ENCODE data around the gene PHF21A. TPM values are rescaled to one million over a fixed set of nuclear protein-coding genes. Genes with fewer than 3 reads are reported as not detected.

PHF21A gene
- total RNA-seq, 4 donors from 2014 or later, result 12.1 to 83.3 (median 29.3) TPM

DNA sequence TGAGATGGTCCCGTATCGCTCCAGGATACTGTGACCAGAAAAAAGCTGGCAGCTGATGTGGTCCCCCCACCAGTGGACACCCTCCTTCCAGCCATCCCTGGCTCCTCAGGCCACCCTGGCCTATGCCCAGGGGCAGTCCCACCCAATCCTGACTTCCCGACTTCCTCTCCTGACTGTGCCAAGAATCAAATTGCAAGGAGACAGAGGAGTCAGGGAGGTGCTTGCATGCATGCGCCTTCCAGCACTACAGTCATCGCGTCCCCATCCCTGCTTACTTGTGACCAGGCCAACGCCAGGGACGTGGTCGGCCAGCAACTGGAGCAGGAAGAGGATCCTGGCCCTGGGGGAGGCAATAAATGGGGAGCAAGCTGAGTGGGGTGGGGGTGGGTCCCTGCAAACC, 210.6 kb downstream of the PHF21A start:
- H3K27ac ChIP-seq, result no peak overlapping the region
- no peak for TF ChIP-seq POLR2A (IDR thresholded peaks at IDR 0.05)
- TF ChIP-seq, protein P1, sequence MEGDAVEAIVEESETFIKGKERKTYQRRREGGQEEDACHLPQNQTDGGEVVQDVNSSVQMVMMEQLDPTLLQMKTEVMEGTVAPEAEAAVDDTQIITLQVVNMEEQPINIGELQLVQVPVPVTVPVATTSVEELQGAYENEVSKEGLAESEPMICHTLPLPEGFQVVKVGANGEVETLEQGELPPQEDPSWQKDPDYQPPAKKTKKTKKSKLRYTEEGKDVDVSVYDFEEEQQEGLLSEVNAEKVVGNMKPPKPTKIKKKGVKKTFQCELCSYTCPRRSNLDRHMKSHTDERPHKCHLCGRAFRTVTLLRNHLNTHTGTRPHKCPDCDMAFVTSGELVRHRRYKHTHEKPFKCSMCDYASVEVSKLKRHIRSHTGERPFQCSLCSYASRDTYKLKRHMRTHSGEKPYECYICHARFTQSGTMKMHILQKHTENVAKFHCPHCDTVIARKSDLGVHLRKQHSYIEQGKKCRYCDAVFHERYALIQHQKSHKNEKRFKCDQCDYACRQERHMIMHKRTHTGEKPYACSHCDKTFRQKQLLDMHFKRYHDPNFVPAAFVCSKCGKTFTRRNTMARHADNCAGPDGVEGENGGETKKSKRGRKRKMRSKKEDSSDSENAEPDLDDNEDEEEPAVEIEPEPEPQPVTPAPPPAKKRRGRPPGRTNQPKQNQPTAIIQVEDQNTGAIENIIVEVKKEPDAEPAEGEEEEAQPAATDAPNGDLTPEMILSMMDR (IDR thresholded peaks at IDR 0.05), result no peak
- no peak for DNase-seq
- no peaks in the 10 kb centered on the region for H3K4me1 ChIP-seq
- intact Hi-C loops (cut with DNase I; ENCODE audit: low total_unique reads), result no loop called here
- no peaks in the 10 kb centered on the region for H3K36me3 ChIP-seq
- no peaks in the 10 kb centered on the region for H3K9me3 ChIP-seq
- H3K4me3 ChIP-seq, result no peak overlapping the region
- no peaks in the 10 kb centered on the region for H3K27me3 ChIP-seq

DNA sequence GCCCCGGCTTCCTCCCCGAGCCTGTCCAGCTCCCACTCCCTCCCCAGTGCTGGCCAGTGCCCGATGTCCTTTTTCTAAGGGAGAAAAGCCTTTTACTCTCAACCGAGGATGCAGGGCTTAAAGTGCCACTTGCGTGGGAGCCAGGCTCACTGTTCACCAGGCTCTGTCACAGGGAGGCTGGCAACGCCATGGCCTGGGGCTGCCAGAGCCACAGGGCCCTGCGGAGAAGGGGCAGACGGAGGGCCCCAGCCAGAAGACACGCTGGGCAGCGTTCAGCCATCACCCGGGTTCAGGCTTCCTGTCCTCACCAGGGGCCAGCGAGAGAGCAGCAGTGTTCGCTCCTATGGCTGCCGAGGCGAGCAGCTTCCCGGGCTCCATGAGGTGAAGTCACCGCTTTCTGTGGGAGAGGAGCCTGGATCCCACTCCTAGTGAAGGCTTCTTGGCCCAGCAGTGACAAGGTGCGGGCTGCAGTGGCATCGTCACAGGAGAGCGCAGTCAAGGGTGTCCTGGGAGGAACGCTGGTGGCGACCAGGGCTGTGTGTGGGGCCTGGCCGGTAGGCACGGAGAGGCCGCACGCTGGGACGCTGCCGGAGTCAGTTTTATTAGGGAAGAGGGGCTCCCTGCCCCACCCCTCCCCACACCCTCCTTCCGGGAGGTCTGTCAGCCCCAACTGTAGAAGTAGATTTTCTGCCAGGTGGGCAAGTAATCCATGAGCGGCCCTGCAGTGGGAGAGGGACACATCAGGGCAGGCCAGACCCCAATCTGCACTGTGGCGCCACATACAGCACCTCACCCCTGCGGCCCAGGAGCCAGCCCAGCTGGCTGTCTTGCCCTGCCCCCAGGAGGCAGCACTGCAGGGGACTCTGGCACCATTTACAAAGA, 211.4 kb downstream of the PHF21A start:
- Histone ChIP-seq H3K4me3 (no peak overlapping the region), H3K36me3 (no peaks in the 10 kb centered on the region), H3K27ac (no peak overlapping the region), H3K4me1 (no peaks in the 10 kb centered on the region), H3K27me3 (no peaks in the 10 kb centered on the region), H3K9me3 (no peaks in the 10 kb centered on the region)
- TF ChIP-seq, protein P1 (IDR thresholded peaks at IDR 0.05), result no peak
- TF ChIP-seq POLR2A (IDR thresholded peaks at IDR 0.05), result no peak
- DNase-seq, result no peak
- intact Hi-C loops (cut with DNase I; ENCODE audit: low total_unique reads), result no loop called here

DNA sequence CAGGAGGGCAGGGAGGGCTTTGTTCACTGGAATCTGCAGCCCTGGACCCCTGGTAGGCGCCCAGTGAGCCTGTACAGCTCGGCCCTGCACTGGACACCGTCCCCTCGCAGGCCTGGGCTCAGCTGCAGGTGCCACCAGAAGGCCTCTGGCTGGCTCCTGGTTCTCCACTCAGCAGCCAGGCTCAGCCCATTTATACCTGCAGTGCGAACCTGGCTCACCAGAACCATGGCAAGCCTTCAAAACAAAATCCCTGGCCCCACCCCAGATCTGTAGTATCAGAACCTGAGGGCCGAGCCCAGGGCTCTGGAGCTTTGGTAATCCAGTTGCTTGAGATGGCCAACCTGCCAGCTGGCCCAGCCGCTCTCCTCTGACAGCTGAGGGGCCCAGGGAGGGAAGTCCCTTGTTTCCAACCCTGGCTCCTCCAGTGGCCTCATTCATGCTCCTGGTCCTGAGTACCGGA, 213.3 kb downstream of the PHF21A start:
- Histone ChIP-seq H3K9me3 (no peaks in the 10 kb centered on the region), H3K27me3 (no peaks in the 10 kb centered on the region), H3K27ac (no peak overlapping the region), H3K4me1 (no peaks in the 10 kb centered on the region), H3K4me3 (no peak overlapping the region), H3K36me3 (no peaks in the 10 kb centered on the region)
- TF ChIP-seq POLR2A (IDR thresholded peaks at IDR 0.05), result no peak
- TF ChIP-seq, protein P1 (IDR thresholded peaks at IDR 0.05), result no peak
- DNase-seq, result peak in 1 of 2 donors; percentile 47
- intact Hi-C loops (cut with DNase I; ENCODE audit: low total_unique reads), result no loop called here

DNA sequence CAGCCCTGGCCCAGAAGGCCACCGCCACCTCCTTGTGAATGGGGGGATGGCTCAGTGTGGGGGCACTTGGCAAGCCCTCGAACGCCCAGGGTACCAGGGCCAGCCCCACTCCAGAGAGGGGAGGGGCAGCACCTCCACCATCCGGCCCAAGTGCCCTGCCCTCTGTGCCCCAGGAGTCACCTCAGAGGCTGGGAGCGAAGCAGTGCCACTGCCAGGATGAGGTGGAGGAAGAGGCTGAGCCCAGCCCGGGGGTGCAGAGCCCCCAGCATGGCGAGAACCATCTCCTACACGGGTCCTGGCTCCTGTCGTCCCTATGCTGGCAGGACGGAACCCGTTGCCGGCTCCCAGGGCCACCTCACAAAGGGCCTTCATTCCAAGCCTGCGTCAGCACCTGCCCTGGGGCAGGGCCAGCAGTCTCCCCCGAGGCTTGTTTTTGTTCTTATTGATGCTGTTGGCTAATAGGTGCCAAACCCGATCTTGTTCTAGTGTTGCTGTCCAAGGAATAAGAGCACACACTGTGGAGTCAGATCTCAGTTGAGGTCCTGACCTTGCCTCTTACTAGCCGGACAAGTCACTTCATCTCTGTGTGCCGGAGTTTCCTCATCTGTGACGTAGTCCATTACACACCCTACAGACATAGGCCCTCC, 214.2 kb downstream of the PHF21A start, which contains the start of gene FREY1:
TSS of gene FREY1 (minus strand) at position 307 of the 647 bp plus-strand sequence. CDS start at position 281, 26 bp downstream.
- Histone ChIP-seq H3K4me3 (no peak within 1 kb of the TSS), H3K9me3 (no peaks in the 10 kb centered on the region), H3K36me3 (no peaks in the 10 kb centered on the region), H3K27me3 (no peaks in the 10 kb centered on the region), H3K4me1 (no peaks in the 10 kb centered on the region), H3K27ac (no peak within 1 kb of the TSS)
- TF ChIP-seq, protein P1 (IDR thresholded peaks at IDR 0.05), result no peak
- TF ChIP-seq POLR2A (IDR thresholded peaks at IDR 0.05), result no peak
- no peak for DNase-seq
- intact Hi-C loops (cut with DNase I; ENCODE audit: low total_unique reads), result no loop called here

All from uterus (tissue), 4 donors.